ENCODE results near the gene KRT75. TPM values are rescaled to one million over a fixed set of nuclear protein-coding genes. Genes with fewer than 3 reads are reported as not detected.

KRT75 gene
- polyA plus RNA-seq (2011; rRNA removed) (not detected in 2 replicates), polyA minus RNA-seq (2011; rRNA and poly(A)+ RNA removed) (not detected in 2 replicates)

- Histone ChIP-seq H3K4me3 (ENCODE audit: low read depth, low read length) (no peak within 1 kb of the TSS), H3K36me3 (ENCODE audit: control insufficient read depth, insufficient read depth, low read length) (no peaks in the 10 kb centered on the region), H3K27me3 (ENCODE audit: control insufficient read depth, insufficient read depth, low read length) (peaks cover 20% of the 10 kb centered on the region)
- ChIA-PET POLR2A (no interaction called here), CTCF (interaction anchor here (0.9 to 1.1 kb wide), 2 partner anchors 8 to 62 kb away, joined by 3 to 5 read pairs; no protein-coding TSS in a partner anchor)
- no peak for DNase-seq (ENCODE audit: low read depth)
- TF ChIP-seq, protein P1, sequence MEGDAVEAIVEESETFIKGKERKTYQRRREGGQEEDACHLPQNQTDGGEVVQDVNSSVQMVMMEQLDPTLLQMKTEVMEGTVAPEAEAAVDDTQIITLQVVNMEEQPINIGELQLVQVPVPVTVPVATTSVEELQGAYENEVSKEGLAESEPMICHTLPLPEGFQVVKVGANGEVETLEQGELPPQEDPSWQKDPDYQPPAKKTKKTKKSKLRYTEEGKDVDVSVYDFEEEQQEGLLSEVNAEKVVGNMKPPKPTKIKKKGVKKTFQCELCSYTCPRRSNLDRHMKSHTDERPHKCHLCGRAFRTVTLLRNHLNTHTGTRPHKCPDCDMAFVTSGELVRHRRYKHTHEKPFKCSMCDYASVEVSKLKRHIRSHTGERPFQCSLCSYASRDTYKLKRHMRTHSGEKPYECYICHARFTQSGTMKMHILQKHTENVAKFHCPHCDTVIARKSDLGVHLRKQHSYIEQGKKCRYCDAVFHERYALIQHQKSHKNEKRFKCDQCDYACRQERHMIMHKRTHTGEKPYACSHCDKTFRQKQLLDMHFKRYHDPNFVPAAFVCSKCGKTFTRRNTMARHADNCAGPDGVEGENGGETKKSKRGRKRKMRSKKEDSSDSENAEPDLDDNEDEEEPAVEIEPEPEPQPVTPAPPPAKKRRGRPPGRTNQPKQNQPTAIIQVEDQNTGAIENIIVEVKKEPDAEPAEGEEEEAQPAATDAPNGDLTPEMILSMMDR (IDR thresholded peaks at IDR 0.05; ENCODE audit: insufficient read depth, low read depth, low read length) = no peak
These were observed at the start of gene KRT75 for GRCh38 chr12:52434081-52434733. TSS of gene KRT75 (minus strand) at chr12:52434371. CDS start at chr12:52434304, 67 bp downstream.

GRCh38 chr12:52480073-52480472, 45.9 kb upstream of the KRT75 start:
- H3K4me3 ChIP-seq (ENCODE audit: low read depth, low read length) = no peak overlapping the region
- H3K27me3 ChIP-seq (ENCODE audit: control insufficient read depth, insufficient read depth, low read length) = no peaks in the 10 kb centered on the region; the same call in none of the 2 replicates
- no peaks in the 10 kb centered on the region for H3K36me3 ChIP-seq (ENCODE audit: control insufficient read depth, insufficient read depth, low read length)
- DNase-seq (ENCODE audit: low read depth) = no peak
- TF ChIP-seq, protein P1 (IDR thresholded peaks at IDR 0.05; ENCODE audit: insufficient read depth, low read depth, low read length) = no peak
- CTCF ChIA-PET = interaction anchor here (1.3 kb wide), 1 partner anchor 15 kb away, joined by 4 read pairs; no protein-coding TSS in a partner anchor
- POLR2A ChIA-PET = no interaction called here

DNA sequence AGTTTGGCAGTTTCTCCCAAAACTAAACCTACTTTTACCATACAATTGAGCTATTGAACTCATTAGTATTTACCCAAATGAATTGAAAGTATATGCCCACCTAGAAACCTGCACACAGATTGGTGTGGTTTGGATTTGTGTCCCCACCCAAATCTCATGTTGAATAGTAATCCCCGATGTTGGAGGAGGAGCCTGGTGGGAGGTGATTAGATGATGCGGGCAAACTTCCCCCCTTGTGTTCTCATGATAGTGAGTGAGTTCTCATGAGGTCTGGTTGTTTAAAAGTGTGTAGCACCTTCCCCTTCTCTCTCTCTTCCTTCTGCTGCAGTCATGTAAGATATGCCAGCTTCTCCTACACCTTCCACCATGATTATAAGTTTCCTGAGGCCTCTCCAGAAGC, 43.5 kb upstream of the KRT75 start:
- POLR2A ChIA-PET = no interaction called here
- CTCF ChIA-PET = no interaction called here

GRCh38 chr12:52474212-52474611, 40.0 kb upstream of the KRT75 start:
- ChIA-PET CTCF (no interaction called here), POLR2A (no interaction called here)
- H3K36me3 ChIP-seq (ENCODE audit: control insufficient read depth, insufficient read depth, low read length) = no peaks in the 10 kb centered on the region
- DNase-seq (ENCODE audit: low read depth) = no peak
- TF ChIP-seq, protein P1 (IDR thresholded peaks at IDR 0.05; ENCODE audit: insufficient read depth, low read depth, low read length) = no peak
- H3K4me3 ChIP-seq (ENCODE audit: low read depth, low read length) = no peak overlapping the region
- no peaks in the 10 kb centered on the region; the same call in 1 of the 2 replicates for H3K27me3 ChIP-seq (ENCODE audit: control insufficient read depth, insufficient read depth, low read length)

More for the DNA sequence above, 43.5 kb upstream of the KRT75 start:
- DNase-seq (ENCODE audit: low read depth) = no peak
- no peaks in the 10 kb centered on the region for H3K36me3 ChIP-seq (ENCODE audit: control insufficient read depth, insufficient read depth, low read length)
- no peaks in the 10 kb centered on the region; the same call in none of the 2 replicates for H3K27me3 ChIP-seq (ENCODE audit: control insufficient read depth, insufficient read depth, low read length)
- TF ChIP-seq, protein P1 (IDR thresholded peaks at IDR 0.05; ENCODE audit: insufficient read depth, low read depth, low read length) = no peak
- H3K4me3 ChIP-seq (ENCODE audit: low read depth, low read length) = no peak overlapping the region

GRCh38 chr12:52473768-52474167, 39.6 kb upstream of the KRT75 start, which contains the start of gene KRT6C:
TSS of gene KRT6C (minus strand) at chr12:52473805. CDS start at chr12:52473737, 68 bp downstream.
- H3K27me3 ChIP-seq (ENCODE audit: control insufficient read depth, insufficient read depth, low read length) = peaks cover 1% of the 10 kb centered on the region
- no peak for DNase-seq (ENCODE audit: low read depth)
- ChIA-PET POLR2A (no interaction called here), CTCF (no interaction called here)
- H3K4me3 ChIP-seq (ENCODE audit: low read depth, low read length) = no peak within 1 kb of the TSS
- no peaks in the 10 kb centered on the region for H3K36me3 ChIP-seq (ENCODE audit: control insufficient read depth, insufficient read depth, low read length)
- TF ChIP-seq, protein P1 (IDR thresholded peaks at IDR 0.05; ENCODE audit: insufficient read depth, low read depth, low read length) = no peak
